HepG2 (cell line): ENCODE results near the gene ZDHHC9. TPM values are rescaled to one million over a fixed set of nuclear protein-coding genes. Genes with fewer than 3 reads are reported as not detected.
A peak's percentile ranks its signal among the peaks of the same experiment; 100 is the strongest.

Experiments used
- ATAC-seq: fragments of 200-7000 bp; cut with Tn5 transposase; 3 replicates; pipeline ENCODE4 v1.9.1; 2020; ENCODE audit warnings: mild to moderate bottlenecking, moderate library complexity
- BruUV-seq: library from RNA; stranded (reverse); fragments of 400-500 nt; replicated peaks from 2 replicates; lab custom pipeline; 2021; lab: Mats Ljungman, UMichigan
- CTCF ChIA-PET: fragments of 300-600 bp; formaldehyde crosslinking; extraction: SDS; loops from one replicate; lab custom pipeline; 2021; ENCODE audit warnings: low total read pairs, inconsistent platforms, low intra/inter-chr PET ratio; lab: Yijun Ruan, JAX
- POLR2A ChIA-PET: fragments of 350-600 bp; sonication (Branson Sonifier 250); formaldehyde crosslinking; loops from one replicate; lab custom pipeline; 2020; ENCODE audit warnings: antibody characterized with exemption, inconsistent platforms; lab: Yijun Ruan, JAX
- DNase-seq: peaks from one replicate; pipeline ENCODE4 v3.0.0-alpha.2; 2015; ENCODE audit warnings: low spot score
- FAIRE-seq: peaks from 3 replicates; lab custom pipeline; 2011; peaks lifted over from hg19 to GRCh38; lab: Jason Lieb, UNC
- H2AFZ ChIP-seq: one replicate; pipeline ENCODE4 v1.6.1; 2011; ENCODE audit warnings: low read length, inconsistent platforms
- H3K27ac ChIP-seq: fragments of 300-600 bp; 3 replicates; pipeline ENCODE4 v1.8.0; 2011; ENCODE audit warnings: mixed run types, mild to moderate bottlenecking, mixed read lengths, low read length, inconsistent platforms; ENCODE audit not compliant: insufficient read depth; ENCODE audit errors: extremely low read length
- H3K27me3 ChIP-seq, 2 experiments: fragments of 200-600 bp in 1 of 2; 2 replicates in 1 of 2; 3 replicates in 1 of 2; pipeline versions ENCODE4 v1.6.0 to v1.8.0; 2011; ENCODE audit warnings: low read length in 2 of 2, mild to moderate bottlenecking in 2 of 2, moderate library complexity in 2 of 2, inconsistent platforms in 1 of 2; ENCODE audit not compliant: insufficient read depth in 2 of 2, control insufficient read depth in 1 of 2
- H3K36me3 ChIP-seq, 2 experiments: fragments of 200-600 bp in 1 of 2; replicated peaks in 1 of 2; 2 replicates in 1 of 2; 3 replicates in 1 of 2; pipeline versions ENCODE4 v1.5.1 to v1.8.0; 2011; ENCODE audit warnings: low read length in 2 of 2, inconsistent platforms in 1 of 2; ENCODE audit not compliant: insufficient read depth in 2 of 2, control insufficient read depth in 1 of 2
- H3K4me1 ChIP-seq: 2 replicates; pipeline ENCODE4 v1.5.1; 2012; ENCODE audit warnings: low read length, inconsistent platforms; ENCODE audit not compliant: insufficient read depth
- H3K4me2 ChIP-seq: 2 replicates; pipeline ENCODE4 v1.6.0; 2011; ENCODE audit warnings: low read depth, low read length, inconsistent platforms
- H3K4me3 ChIP-seq, 3 experiments: fragments of 200-600 bp in 1 of 3; sonication (generic), shearing (Covaris generic) in 1 of 3; replicated peaks in 1 of 3; 2 replicates each; pipeline ENCODE4 v1.5.1; 2011 to 2016; ENCODE audit warnings: low read length in 3 of 3, inconsistent platforms in 2 of 3, low read depth in 2 of 3, mild to moderate bottlenecking in 2 of 3, control low read depth in 1 of 3, mixed read lengths in 1 of 3; ENCODE audit not compliant: insufficient read depth in 1 of 3
- H3K79me2 ChIP-seq: one replicate; pipeline ENCODE4 v1.6.1; 2011; ENCODE audit warnings: low read length, inconsistent platforms; ENCODE audit not compliant: insufficient read depth
- H3K9ac ChIP-seq: 2 replicates; pipeline ENCODE4 v1.6.0; 2011; ENCODE audit warnings: mild to moderate bottlenecking, low read depth, low read length, inconsistent platforms; ENCODE audit not compliant: insufficient read depth
- H3K9me3 ChIP-seq: 2 replicates; pipeline ENCODE4 v1.5.1; 2012; ENCODE audit warnings: mild to moderate bottlenecking, low read length
- H4K20me1 ChIP-seq: 2 replicates; pipeline ENCODE4 v1.6.0; 2011; ENCODE audit warnings: inconsistent platforms, mild to moderate bottlenecking, low read length, moderate library complexity; ENCODE audit not compliant: insufficient read depth
- HDAC2 ChIP-seq: sonication (generic); formaldehyde crosslinking; IDR thresholded peaks from 2 replicates; pipeline ENCODE4 v1.4.0; 2020; ENCODE audit warnings: missing genetic modification reagents
- KLF6 ChIP-seq: IDR thresholded peaks from 2 replicates; pipeline ENCODE4 v1.8.0; 2016; ENCODE audit warnings: missing biosample characterization, missing genetic modification reagents
- PHF5A ChIP-seq: IDR thresholded peaks from one replicate; pipeline ENCODE4 v1.6.1; 2018; ENCODE audit warnings: low read depth, missing genetic modification reagents; ENCODE audit not compliant: unreplicated experiment
- PRMT3 ChIP-seq: sonication (generic); formaldehyde crosslinking; IDR thresholded peaks from 2 replicates; pipeline ENCODE4 v1.8.1; 2022; ENCODE audit warnings: low read depth, mild to moderate bottlenecking, moderate library complexity, missing genetic modification reagents, borderline replicate concordance
- SMARCC2 ChIP-seq: fragments of 450-650 bp; IDR thresholded peaks from 2 replicates; pipeline ENCODE4 v1.6.1; 2017; ENCODE audit warnings: antibody characterized with exemption, mild to moderate bottlenecking
- TAF1 ChIP-seq: sonication (generic); formaldehyde crosslinking; IDR thresholded peaks from 2 replicates; pipeline ENCODE4 v1.4.0; 2020; ENCODE audit warnings: missing genetic modification reagents
- ZNF180 ChIP-seq: sonication (generic); formaldehyde crosslinking; IDR thresholded peaks from 2 replicates; pipeline ENCODE4 v1.4.0; 2020; ENCODE audit warnings: low read depth, missing genetic modification reagents, borderline replicate concordance
- ZNF34 ChIP-seq: sonication (generic); formaldehyde crosslinking; IDR thresholded peaks from 2 replicates; pipeline ENCODE4 v1.4.0; 2020; ENCODE audit warnings: mild to moderate bottlenecking, missing genetic modification reagents, borderline replicate concordance
- ZNF468 ChIP-seq: sonication (generic); formaldehyde crosslinking; IDR thresholded peaks from 2 replicates; pipeline ENCODE4 v1.8.0; 2022; ENCODE audit warnings: mild to moderate bottlenecking, moderate library complexity, missing genetic modification reagents
- WGBS: methylation state at CpG from one replicate; pipeline ENCODE4 v1.1.6; 2017; ENCODE audit warnings: low lambda C conversion rate; 5-methylcytosine and 5-hydroxymethylcytosine counted together
- in situ Hi-C: cut with HindIII; loops from 2 replicates; pipeline ENCODE4 v1.10.0; 2017; ENCODE audit warnings: low pct_unique_long_range_greater_than_20kb; ENCODE audit not compliant: extremely low pct_ligation_motif_present
- intact Hi-C: fragments of 100-400 bp; cut with micrococcal nuclease; formaldehyde crosslinking; loops from one replicate; pipeline ENCODE4 v1.10.0; 2022; ENCODE audit not compliant: unreplicated experiment
- polyA plus RNA-seq, 8 experiments: library from polyadenylated mRNA; depleted of rRNA in 3 of 8; stranded (reverse) in 7 of 8; unstranded in 1 of 8; fragments of >200 nt; fragmentation: Illumina TruSeq in 4 of 8; extraction: Trizol in 4 of 8; gene quantifications; 2 replicates each; pipeline versions ENCODE4 v1.2.1 to v1.2.3, GENCODE V29; 2011 to 2016; ENCODE audit warnings: low read depth in 4 of 8, missing spikeins in 1 of 8, mixed read lengths in 1 of 8; ENCODE audit not compliant: insufficient read depth in 1 of 8
- total RNA-seq, 5 experiments: library from RNA; depleted of rRNA; stranded (reverse); fragments of >200 nt; fragmentation: Illumina TruSeq; extraction: Trizol; gene quantifications; 2 replicates each; pipeline ENCODE4 v1.2.3, GENCODE V29; 2016; ENCODE audit warnings: low read depth in 1 of 5
- TF ChIP-seq, protein P1 (sequence below): sonication (generic); formaldehyde crosslinking; IDR thresholded peaks from 2 replicates; pipeline ENCODE4 v1.4.0; 2020; ENCODE audit warnings: missing genetic modification reagents
- TF ChIP-seq, protein P2 (sequence below): sonication (generic); formaldehyde crosslinking; IDR thresholded peaks from 2 replicates; pipeline ENCODE4 v1.4.0; 2020; ENCODE audit warnings: low read depth, mild to moderate bottlenecking, missing genetic modification reagents
- TF ChIP-seq, protein P3 (sequence below): sonication (generic); formaldehyde crosslinking; IDR thresholded peaks from 2 replicates; pipeline ENCODE4 v1.4.0; 2020; ENCODE audit warnings: missing genetic modification reagents, mild to moderate bottlenecking, borderline replicate concordance
- TF ChIP-seq, protein P4 (sequence below): sonication (generic); formaldehyde crosslinking; IDR thresholded peaks from 2 replicates; pipeline ENCODE4 v1.5.0; 2020; ENCODE audit warnings: mild to moderate bottlenecking, missing genetic modification reagents, moderate library complexity

Gene ZDHHC9
- total and polyA plus RNA-seq, 2 of the 13 experiments (the other 11 are each of a cell fraction or from before 2014, with no cell fraction given), result 28.3 to 53.1 TPM

DNA sequence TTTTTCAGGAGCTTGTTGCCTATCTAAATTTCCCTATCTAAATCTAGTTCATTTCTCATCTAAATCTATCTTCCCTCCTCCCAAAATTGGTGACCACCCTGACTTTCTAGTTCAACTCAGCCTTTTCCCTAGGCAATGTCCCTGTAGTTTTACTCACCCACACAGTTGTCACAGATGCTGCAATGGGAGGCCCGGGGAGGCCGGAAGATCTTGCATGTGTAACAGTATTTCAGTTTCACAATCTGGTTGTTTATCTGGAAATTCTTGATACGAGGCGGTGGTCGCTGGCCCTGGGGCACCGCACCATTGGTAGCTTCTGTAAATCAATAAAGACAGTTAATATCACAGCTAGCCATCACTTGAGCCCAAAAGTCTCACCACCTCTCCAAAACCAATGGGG is 20.2 kb downstream of the ZDHHC9 start (continued):
- TF ChIP-seq, protein P1, sequence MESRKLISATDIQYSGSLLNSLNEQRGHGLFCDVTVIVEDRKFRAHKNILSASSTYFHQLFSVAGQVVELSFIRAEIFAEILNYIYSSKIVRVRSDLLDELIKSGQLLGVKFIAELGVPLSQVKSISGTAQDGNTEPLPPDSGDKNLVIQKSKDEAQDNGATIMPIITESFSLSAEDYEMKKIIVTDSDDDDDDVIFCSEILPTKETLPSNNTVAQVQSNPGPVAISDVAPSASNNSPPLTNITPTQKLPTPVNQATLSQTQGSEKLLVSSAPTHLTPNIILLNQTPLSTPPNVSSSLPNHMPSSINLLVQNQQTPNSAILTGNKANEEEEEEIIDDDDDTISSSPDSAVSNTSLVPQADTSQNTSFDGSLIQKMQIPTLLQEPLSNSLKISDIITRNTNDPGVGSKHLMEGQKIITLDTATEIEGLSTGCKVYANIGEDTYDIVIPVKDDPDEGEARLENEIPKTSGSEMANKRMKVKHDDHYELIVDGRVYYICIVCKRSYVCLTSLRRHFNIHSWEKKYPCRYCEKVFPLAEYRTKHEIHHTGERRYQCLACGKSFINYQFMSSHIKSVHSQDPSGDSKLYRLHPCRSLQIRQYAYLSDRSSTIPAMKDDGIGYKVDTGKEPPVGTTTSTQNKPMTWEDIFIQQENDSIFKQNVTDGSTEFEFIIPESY (CRISPR knock-in tag), result no peak
- no peak for TF ChIP-seq KLF6 (CRISPR knock-in tag)

DNA sequence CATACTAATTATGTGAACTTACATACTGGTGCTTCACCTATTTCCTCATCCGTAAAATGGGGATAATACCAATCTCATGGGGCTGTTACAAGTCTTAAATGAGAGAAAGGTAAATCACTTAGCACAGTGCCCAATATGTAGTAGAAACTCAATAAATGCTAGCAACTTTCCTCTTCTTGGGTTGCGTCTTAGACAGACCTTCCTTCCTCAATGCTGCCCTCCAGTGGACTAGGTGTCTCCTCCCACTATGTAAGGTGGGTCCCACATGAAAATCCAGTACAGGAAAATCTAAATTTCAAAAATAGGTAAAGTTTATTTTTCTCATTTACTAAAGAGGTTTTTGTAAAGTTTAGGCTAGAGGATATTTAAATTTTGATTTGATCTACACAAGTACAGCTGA is 20.6 kb downstream of the ZDHHC9 start:
- no peak overlapping the region for H3K4me3 ChIP-seq
- no peak overlapping the region for H2AFZ ChIP-seq
- no peaks in the 10 kb centered on the region for H3K27me3 ChIP-seq
- ChIA-PET POLR2A (no interaction called here), CTCF (no interaction called here)
- H3K4me1 ChIP-seq, result peaks cover 16% of the 10 kb centered on the region
- no peak overlapping the region for H3K9ac ChIP-seq
- 100% methylated on average over 2 of the region's 2 CpGs for WGBS
- no peak overlapping the region for H3K27ac ChIP-seq
- in situ Hi-C loops (no loop called here), intact Hi-C loops (no loop called here)
- peaks cover 5% of the 10 kb centered on the region for H3K79me2 ChIP-seq
- no peaks in the 10 kb centered on the region for H4K20me1 ChIP-seq
- H3K4me2 ChIP-seq, result no peak overlapping the region
- DNase-seq (no peak), FAIRE-seq (peak; percentile 66), ATAC-seq (peak; percentile 44; the same call in 2 of the 3 replicates)
- H3K36me3 ChIP-seq, result peaks cover 0 to 11% of the 10 kb centered on the region in 2 experiments; a peak in 3 of 5 replicates
- no peaks in the 10 kb centered on the region for H3K9me3 ChIP-seq
- BruUV-seq, result TSS peak; percentile 45
- TF ChIP-seq, protein P2, sequence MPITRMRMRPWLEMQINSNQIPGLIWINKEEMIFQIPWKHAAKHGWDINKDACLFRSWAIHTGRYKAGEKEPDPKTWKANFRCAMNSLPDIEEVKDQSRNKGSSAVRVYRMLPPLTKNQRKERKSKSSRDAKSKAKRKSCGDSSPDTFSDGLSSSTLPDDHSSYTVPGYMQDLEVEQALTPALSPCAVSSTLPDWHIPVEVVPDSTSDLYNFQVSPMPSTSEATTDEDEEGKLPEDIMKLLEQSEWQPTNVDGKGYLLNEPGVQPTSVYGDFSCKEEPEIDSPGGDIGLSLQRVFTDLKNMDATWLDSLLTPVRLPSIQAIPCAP (CRISPR knock-in tag), result no peak
- TF ChIP-seq, protein P3, sequence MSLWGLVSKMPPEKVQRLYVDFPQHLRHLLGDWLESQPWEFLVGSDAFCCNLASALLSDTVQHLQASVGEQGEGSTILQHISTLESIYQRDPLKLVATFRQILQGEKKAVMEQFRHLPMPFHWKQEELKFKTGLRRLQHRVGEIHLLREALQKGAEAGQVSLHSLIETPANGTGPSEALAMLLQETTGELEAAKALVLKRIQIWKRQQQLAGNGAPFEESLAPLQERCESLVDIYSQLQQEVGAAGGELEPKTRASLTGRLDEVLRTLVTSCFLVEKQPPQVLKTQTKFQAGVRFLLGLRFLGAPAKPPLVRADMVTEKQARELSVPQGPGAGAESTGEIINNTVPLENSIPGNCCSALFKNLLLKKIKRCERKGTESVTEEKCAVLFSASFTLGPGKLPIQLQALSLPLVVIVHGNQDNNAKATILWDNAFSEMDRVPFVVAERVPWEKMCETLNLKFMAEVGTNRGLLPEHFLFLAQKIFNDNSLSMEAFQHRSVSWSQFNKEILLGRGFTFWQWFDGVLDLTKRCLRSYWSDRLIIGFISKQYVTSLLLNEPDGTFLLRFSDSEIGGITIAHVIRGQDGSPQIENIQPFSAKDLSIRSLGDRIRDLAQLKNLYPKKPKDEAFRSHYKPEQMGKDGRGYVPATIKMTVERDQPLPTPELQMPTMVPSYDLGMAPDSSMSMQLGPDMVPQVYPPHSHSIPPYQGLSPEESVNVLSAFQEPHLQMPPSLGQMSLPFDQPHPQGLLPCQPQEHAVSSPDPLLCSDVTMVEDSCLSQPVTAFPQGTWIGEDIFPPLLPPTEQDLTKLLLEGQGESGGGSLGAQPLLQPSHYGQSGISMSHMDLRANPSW (CRISPR knock-in tag), result no peak
- TF ChIP-seq HDAC2 (CRISPR knock-in tag) (no peak), ZNF468 (CRISPR knock-in tag) (no peak), ZNF180 (CRISPR knock-in tag) (no peak), PRMT3 (no peak), TAF1 (no peak), ZNF34 (CRISPR knock-in tag) (no peak), PHF5A (CRISPR knock-in tag) (no peak), SMARCC2 (no peak)
- TF ChIP-seq, protein P4, sequence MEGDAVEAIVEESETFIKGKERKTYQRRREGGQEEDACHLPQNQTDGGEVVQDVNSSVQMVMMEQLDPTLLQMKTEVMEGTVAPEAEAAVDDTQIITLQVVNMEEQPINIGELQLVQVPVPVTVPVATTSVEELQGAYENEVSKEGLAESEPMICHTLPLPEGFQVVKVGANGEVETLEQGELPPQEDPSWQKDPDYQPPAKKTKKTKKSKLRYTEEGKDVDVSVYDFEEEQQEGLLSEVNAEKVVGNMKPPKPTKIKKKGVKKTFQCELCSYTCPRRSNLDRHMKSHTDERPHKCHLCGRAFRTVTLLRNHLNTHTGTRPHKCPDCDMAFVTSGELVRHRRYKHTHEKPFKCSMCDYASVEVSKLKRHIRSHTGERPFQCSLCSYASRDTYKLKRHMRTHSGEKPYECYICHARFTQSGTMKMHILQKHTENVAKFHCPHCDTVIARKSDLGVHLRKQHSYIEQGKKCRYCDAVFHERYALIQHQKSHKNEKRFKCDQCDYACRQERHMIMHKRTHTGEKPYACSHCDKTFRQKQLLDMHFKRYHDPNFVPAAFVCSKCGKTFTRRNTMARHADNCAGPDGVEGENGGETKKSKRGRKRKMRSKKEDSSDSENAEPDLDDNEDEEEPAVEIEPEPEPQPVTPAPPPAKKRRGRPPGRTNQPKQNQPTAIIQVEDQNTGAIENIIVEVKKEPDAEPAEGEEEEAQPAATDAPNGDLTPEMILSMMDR (CRISPR knock-in tag), result peak; percentile 53
- TF ChIP-seq, protein P1 (CRISPR knock-in tag), result no peak
